Esophagus squamous epithelium (tissue), 5 donors: ENCODE measurements around the gene PAX6. TPM values are rescaled to one million over a fixed set of nuclear protein-coding genes. Genes with fewer than 3 reads are reported as not detected.

Source experiments
- DNase-seq: peaks from one replicate; lab custom pipeline; 2025; lab: John Stamatoyannopoulos, UW
- H3K27ac ChIP-seq, 4 donors: fragments of 200-600 bp; sonication (generic); one replicate each; pipeline ENCODE4 v1.5.1; 2016 to 2019; ENCODE audit warnings: mild to moderate bottlenecking in 1 of 4
- H3K27me3 ChIP-seq, 4 donors: fragments of 200-600 bp; sonication (generic); 1 replicate in 3 of 4; 2 replicates in 1 of 4; pipeline versions ENCODE4 v1.5.1 to v1.6.0; 2017 to 2021; ENCODE audit warnings: antibody characterized with exemption in 1 of 4
- H3K36me3 ChIP-seq, 3 donors: fragments of 200-600 bp; sonication (generic); one replicate each; pipeline ENCODE4 v1.5.1; 2016 to 2019
- H3K4me1 ChIP-seq, 3 donors: fragments of 200-600 bp; sonication (generic); one replicate each; pipeline ENCODE4 v1.5.1; 2017 to 2019
- H3K4me3 ChIP-seq, 4 donors: fragments of 200-600 bp; sonication (generic); 1 replicate in 3 of 4; 2 replicates in 1 of 4; pipeline ENCODE4 v1.5.1; 2016 to 2019; ENCODE audit warnings: mild to moderate bottlenecking in 2 of 4, moderate library complexity in 1 of 4
- H3K9me3 ChIP-seq, 3 donors: fragments of 200-600 bp; sonication (generic); one replicate each; pipeline ENCODE4 v1.5.1; 2016 to 2019
- CTCF ChIP-seq, 6 experiments: fragments of 450-650 bp in 4 of 6; fragments of 200-600 bp in 2 of 6; sonication (generic) in 2 of 6; IDR thresholded peaks; one replicate each; pipeline ENCODE4 v1.5.1; 2016 to 2019; ENCODE audit warnings: antibody characterized with exemption in 6 of 6, mild to moderate bottlenecking in 4 of 6, moderate library complexity in 4 of 6
- POLR2A ChIP-seq, 4 donors: fragments of 450-650 bp; IDR thresholded peaks; one replicate each; pipeline ENCODE4 v1.6.1; 2017; ENCODE audit warnings: antibody characterized with exemption in 4 of 4, mild to moderate bottlenecking in 4 of 4, moderate library complexity in 3 of 4
- WGBS, 2 donors: methylation state at CpG; one replicate each; pipeline ENCODE4 v1.1.5; 2018; 5-methylcytosine and 5-hydroxymethylcytosine counted together
- intact Hi-C: fragments of 100-400 bp; cut with DNase I; formaldehyde crosslinking; loops from one replicate; pipeline ENCODE4 v1.15.0; 2022
- total RNA-seq, 4 donors: library from RNA; depleted of rRNA; stranded (reverse); fragments of >200 nt; gene quantifications; one replicate each; pipeline ENCODE4 v1.1.0, GENCODE V29; 2016
- donor health status: DM: yes; HTN: yes; CAD: no.

The PAX6 gene
- total RNA-seq, 4 donors from 2014 or later = 0.38 TPM; not detected in 3

DNA sequence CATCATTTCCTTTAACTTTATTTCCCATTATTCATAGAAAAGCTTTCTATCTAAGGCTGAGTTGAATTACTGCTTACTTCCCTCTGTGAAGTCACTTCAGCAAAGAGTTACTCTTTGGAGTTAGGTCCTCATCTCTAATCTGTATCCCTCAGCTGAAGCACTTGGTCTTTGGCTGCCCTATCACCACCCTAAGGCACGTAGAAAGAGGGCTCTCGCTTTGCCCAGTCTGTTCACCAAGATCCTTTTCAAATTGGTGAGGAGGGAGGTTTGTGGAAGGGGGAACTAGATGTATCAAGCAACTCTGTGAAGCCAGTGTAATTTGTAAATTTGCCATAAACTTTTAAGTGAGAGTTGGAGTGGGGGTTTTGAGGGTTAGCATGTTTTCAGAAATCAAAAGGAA, 43.4 kb downstream of the PAX6 start:
- no peaks in the 10 kb centered on the region for H3K27me3 ChIP-seq
- DNase-seq = no peak
- 94% methylated on average over 2 of the region's 2 CpGs; no CpG with 5 or more reads in 1 of the 2 donors for WGBS, 2 donors
- H3K27ac ChIP-seq = no peak overlapping the region
- H3K4me3 ChIP-seq = no peak overlapping the region
- H3K9me3 ChIP-seq = no peaks in the 10 kb centered on the region
- no peaks in the 10 kb centered on the region for H3K4me1 ChIP-seq
- TF ChIP-seq CTCF (IDR thresholded peaks at IDR 0.05) (no peak), POLR2A (IDR thresholded peaks at IDR 0.05) (no peak)
- intact Hi-C loops = no loop called here
- no peaks in the 10 kb centered on the region for H3K36me3 ChIP-seq

DNA sequence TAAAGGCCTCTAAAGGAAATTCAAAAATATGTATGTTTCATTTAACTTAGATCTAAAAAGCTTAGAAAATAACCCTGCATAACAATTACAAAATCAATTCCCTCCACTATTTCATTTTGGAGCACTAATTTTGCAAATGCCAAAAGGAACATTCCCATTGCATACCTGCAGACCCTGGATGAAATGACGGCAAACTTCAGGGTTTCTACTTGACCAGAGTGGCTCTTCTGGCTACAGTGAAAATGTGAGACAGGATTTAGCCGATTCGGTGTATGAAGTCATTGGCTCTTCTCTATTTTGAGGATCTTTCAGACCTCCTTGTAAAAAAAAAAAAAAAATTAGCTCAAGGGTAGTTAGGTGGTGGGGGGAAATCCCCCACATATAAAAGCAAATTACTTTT, 44.1 kb downstream of the PAX6 start:
- 90 to 93% methylated on average over 3 of the region's 3 CpGs for WGBS, 2 donors
- Histone ChIP-seq H3K36me3 (no peaks in the 10 kb centered on the region), H3K27me3 (no peaks in the 10 kb centered on the region), H3K4me1 (no peaks in the 10 kb centered on the region), H3K27ac (no peak overlapping the region), H3K4me3 (no peak overlapping the region), H3K9me3 (no peaks in the 10 kb centered on the region)
- TF ChIP-seq CTCF (IDR thresholded peaks at IDR 0.05) (no peak), POLR2A (IDR thresholded peaks at IDR 0.05) (no peak)
- no peak for DNase-seq
- intact Hi-C loops = no loop called here

- Histone ChIP-seq H3K9me3 (no peaks in the 10 kb centered on the region), H3K4me3 (no peak overlapping the region), H3K4me1 (no peaks in the 10 kb centered on the region), H3K27me3 (no peaks in the 10 kb centered on the region), H3K36me3 (no peaks in the 10 kb centered on the region), H3K27ac (no peak overlapping the region)
- 88 to 90% methylated on average over 5 of the region's 5 CpGs for WGBS, 2 donors
- DNase-seq = no peak
- TF ChIP-seq POLR2A (IDR thresholded peaks at IDR 0.05) = no peak
- no peak for TF ChIP-seq CTCF (IDR thresholded peaks at IDR 0.05)
- intact Hi-C loops = no loop called here
These were observed 46.4 kb downstream of the PAX6 start for GRCh38 chr11:31764766-31765165.

DNA sequence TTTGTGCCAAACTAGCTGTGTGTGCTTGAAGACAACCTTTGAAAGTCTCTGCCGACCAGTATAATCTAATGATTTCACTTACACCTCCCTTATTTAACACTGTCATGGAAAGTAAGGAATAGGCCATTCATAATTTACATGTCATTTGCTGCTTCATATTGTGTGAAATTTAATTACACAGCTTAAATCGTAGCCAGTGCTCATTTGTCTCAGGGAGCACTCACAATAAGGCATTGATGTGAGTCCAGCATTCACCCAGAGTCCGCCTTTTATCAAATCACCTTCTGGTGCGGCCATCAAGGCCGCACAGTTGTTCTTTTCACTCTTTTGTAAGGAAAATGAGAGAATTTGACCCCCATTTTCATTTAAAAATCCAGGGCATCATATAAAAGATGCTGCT, 46.9 kb downstream of the PAX6 start:
- WGBS, 2 donors = 88 to 89% methylated on average over 5 of the region's 5 CpGs
- DNase-seq = no peak
- no peaks in the 10 kb centered on the region for H3K36me3 ChIP-seq
- H3K27me3 ChIP-seq = no peaks in the 10 kb centered on the region
- TF ChIP-seq POLR2A (IDR thresholded peaks at IDR 0.05) (no peak), CTCF (IDR thresholded peaks at IDR 0.05) (no peak)
- intact Hi-C loops = no loop called here
- H3K4me1 ChIP-seq = no peaks in the 10 kb centered on the region
- no peak overlapping the region for H3K4me3 ChIP-seq
- no peak overlapping the region for H3K27ac ChIP-seq
- H3K9me3 ChIP-seq = no peaks in the 10 kb centered on the region

DNA sequence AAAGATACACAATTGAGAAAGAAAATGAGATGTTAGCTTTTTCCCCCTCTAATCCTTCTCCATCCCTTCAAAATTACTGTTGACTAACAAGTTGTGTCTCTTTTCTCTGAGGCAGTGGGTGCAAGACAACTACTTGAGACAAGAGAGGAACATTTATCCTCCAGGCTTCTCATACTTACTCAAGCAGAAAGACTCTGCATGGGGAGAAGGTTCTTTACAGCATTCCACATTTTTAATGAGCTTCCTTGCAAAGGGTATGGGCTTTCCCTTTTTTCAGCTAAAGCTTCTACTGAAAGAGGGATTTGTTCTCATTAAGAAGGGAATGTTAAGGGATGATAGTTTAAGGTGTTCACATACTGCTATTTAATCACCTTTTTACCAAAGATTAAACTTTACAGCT, 47.8 kb downstream of the PAX6 start:
- no peak overlapping the region for H3K27ac ChIP-seq
- H3K36me3 ChIP-seq = no peaks in the 10 kb centered on the region
- no peaks in the 10 kb centered on the region for H3K4me1 ChIP-seq
- intact Hi-C loops = no loop called here
- TF ChIP-seq CTCF (IDR thresholded peaks at IDR 0.05) (no peak), POLR2A (IDR thresholded peaks at IDR 0.05) (no peak)
- DNase-seq = no peak
- no peak overlapping the region for H3K4me3 ChIP-seq
- H3K27me3 ChIP-seq = no peaks in the 10 kb centered on the region
- H3K9me3 ChIP-seq = no peaks in the 10 kb centered on the region
